HG03469 (cell line): Measurements from ENCODE around the gene ANKS1B.

Experiments
- ATAC-seq: cut with Tn5 transposase; IDR thresholded peaks from one replicate; pipeline ENCODE4 v1.9.1; 2021; ENCODE audit warnings: mild to moderate bottlenecking, moderate library complexity, moderate number of reproducible peaks; ENCODE audit not compliant: unreplicated experiment

ANKS1B gene

GRCh38 chr12:98724384-98725155, 1260.2 kb downstream of the ANKS1B start:
- ATAC-seq: no peak

- no peak for ATAC-seq
These were observed 1263.5 kb downstream of the ANKS1B start for GRCh38 chr12:98721204-98721702.

- ATAC-seq: no peak
These were observed 1264.9 kb downstream of the ANKS1B start for GRCh38 chr12:98719515-98720504.

GRCh38 chr12:98714426-98714825, 1270.3 kb downstream of the ANKS1B start:
- no peak for ATAC-seq

- ATAC-seq: no peak
These were observed 1275.7 kb downstream of the ANKS1B start for GRCh38 chr12:98709022-98709421.

GRCh38 chr12:98701166-98701565, 1283.6 kb downstream of the ANKS1B start:
- ATAC-seq: no peak

GRCh38 chr12:98699586-98699985, 1285.2 kb downstream of the ANKS1B start:
- no peak for ATAC-seq

- peak; percentile 95 for ATAC-seq
These were observed 1285.9 kb downstream of the ANKS1B start for GRCh38 chr12:98698603-98699463.

GRCh38 chr12:98697209-98697608, 1287.5 kb downstream of the ANKS1B start:
- no peak for ATAC-seq

- no peak for ATAC-seq
These were observed 1288.6 kb downstream of the ANKS1B start for GRCh38 chr12:98696036-98696646.

GRCh38 chr12:98691351-98691750, 1293.4 kb downstream of the ANKS1B start:
- ATAC-seq: no peak

GRCh38 chr12:98686603-98687002, 1298.1 kb downstream of the ANKS1B start:
- ATAC-seq: no peak
